HG03159 (cell line): Measurements from ENCODE around the gene DHRS3.

Experiments used
- ATAC-seq: cut with Tn5 transposase; IDR thresholded peaks from one replicate; pipeline ENCODE4 v1.9.1; 2021; ENCODE audit warnings: mild to moderate bottlenecking, moderate library complexity; ENCODE audit not compliant: unreplicated experiment

Gene DHRS3

GRCh38 chr1:12521096-12521495, 96.9 kb downstream of the DHRS3 start:
- ATAC-seq = no peak

DNA sequence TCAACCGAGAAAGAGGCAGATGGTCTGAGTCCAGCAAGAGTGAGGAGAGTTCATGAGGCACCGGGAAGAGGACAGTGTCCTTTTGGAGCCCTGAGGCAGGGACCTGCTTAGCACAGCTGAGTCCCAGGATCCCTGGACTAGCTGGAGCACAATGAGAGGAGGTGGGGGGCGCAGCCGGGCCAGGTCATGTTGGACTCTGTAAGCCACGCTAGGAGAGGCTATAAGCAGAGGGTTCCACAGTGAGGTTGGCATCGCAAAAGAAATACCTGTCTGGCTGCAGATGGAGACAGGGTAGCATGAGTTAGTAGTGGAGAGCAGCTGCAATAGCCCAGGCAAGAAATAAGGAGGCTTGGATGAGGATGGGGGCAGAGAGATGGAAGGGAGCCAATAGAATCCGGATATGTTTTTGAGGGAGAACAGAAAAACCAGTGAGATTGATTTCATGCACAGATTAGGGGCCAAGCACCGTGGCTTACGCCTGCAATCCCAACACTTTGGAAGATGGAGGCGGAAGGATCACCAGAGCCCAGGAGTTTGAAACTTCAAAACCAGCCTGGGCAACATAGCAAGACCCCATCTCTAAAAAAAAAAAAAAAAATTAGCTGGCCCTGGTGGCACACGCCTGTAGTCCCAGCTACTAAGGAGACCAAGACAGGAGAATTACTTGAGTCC, 98.2 kb downstream of the DHRS3 start:
- no peak for ATAC-seq

GRCh38 chr1:12518931-12519692, 98.9 kb downstream of the DHRS3 start:
- ATAC-seq = no peak
